ENCODE measurements around the gene LIPC.

Gene LIPC

DNA sequence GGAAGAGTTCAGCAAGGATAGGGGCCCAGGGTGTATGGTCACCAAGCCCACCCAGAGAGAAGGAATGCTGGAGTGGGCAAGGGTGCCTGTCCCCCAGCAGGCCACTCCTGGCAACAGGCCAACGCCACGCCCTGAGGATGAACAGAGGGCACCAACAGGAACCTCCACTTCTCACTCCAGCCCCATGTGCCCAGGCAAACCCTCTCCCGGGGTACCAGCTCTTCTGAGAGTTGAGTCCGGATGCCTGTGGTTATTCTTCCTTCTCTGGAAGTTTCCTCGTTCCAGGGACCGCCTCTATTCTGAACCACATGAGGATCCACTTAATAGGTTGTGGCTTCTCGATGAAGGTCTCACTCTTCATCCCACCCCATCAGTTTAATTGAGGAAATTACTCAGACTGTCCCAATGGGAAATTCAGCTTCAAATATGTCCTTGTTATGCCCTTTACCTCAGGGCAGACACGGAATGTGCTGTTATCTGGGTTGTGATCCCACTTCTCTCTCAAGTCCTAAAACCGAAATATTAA, 114.3 kb downstream of the LIPC start:
- Histone ChIP-seq H3K4me3 (no peak overlapping the region), H3K27ac (peak overlapping the region in 1 of 2 donors; percentile 43)
- TF ChIP-seq, protein P1, sequence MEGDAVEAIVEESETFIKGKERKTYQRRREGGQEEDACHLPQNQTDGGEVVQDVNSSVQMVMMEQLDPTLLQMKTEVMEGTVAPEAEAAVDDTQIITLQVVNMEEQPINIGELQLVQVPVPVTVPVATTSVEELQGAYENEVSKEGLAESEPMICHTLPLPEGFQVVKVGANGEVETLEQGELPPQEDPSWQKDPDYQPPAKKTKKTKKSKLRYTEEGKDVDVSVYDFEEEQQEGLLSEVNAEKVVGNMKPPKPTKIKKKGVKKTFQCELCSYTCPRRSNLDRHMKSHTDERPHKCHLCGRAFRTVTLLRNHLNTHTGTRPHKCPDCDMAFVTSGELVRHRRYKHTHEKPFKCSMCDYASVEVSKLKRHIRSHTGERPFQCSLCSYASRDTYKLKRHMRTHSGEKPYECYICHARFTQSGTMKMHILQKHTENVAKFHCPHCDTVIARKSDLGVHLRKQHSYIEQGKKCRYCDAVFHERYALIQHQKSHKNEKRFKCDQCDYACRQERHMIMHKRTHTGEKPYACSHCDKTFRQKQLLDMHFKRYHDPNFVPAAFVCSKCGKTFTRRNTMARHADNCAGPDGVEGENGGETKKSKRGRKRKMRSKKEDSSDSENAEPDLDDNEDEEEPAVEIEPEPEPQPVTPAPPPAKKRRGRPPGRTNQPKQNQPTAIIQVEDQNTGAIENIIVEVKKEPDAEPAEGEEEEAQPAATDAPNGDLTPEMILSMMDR (IDR thresholded peaks at IDR 0.05) = no peak
- no peak for DNase-seq (ENCODE audit: low spot score)

DNA sequence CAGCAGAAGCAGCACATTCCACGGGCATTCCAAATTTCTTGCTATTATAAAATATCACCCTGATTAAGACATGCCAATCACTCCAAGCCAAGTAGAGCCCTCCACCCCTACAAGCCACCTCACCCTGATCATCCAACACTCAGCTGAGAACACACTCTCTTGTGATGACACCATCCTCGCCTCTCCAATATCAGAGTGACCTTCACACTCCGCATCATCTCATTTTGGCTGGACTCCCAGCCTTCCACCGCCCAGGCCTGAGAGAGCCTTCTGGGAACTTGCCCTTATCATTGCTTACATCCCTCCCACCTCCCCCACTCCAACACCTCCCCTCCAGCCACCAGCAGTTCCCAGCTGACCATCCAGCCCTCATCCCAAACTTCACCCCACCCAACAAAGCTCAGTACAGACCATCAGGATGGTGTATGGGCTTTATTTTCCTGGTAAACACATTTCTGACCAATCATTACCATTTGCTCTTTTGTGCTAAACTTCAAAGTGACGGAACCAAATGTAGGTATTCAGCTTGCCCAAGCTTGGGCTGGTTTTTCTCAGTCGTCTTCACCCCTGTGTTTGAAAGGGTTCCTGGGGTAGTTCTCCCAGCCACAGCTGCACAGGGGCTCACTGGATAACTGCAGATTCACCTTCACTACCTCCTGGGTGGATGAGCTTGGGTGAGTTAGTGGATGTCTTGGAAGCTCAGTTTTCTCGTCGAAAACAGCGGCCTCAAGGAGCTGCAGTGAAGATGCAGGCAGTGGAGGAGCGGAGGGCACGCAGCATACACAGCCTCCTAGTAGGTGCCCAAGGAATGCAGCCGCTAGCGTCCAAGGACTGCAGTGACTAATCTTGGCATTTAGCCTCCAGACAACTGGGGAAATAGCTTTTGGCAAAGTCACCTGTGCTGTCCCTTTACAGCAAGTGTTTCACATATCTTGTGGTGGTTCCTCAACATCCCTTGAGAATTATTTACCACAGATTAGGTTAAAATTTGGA, 115.1 kb downstream of the LIPC start:
- TF ChIP-seq, protein P1 (IDR thresholded peaks at IDR 0.05) = no peak
- DNase-seq (ENCODE audit: low spot score) = no peak
- Histone ChIP-seq H3K4me3 (no peak overlapping the region), H3K27ac (peak overlapping the region in 1 of 2 donors; percentile 43)

DNA sequence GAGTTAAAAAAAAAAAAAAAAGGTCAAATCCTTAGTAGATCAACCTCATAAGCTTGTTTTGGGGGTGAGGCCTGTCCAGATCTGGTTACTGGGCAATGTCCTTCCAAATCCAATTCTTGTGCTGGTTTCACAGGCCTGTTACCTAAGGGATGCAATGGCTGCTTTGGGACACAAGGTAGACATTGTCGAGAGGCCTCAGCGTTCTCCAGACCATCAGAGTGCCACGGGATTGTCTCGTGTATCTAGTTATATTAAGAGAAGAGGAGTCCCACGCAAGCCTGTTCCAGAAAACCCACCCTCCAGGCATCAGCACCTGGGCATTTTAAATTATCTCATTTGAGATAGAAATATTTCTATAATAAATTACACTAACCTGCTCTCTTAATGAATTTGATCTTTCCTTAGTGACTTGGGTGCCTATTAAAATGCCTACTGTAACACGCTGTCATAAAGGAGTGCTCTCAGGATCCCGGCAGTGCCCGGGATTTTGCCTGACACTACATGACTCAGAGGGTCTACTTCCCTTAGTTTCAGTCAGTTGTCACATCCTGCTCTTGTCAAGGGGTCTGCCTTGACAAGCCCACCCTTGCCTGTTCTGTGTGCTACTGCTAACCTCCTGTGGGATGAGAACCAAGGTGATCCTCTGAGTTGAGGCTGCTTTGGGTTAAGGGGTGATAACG, 116.0 kb downstream of the LIPC start:
- TF ChIP-seq, protein P1 (IDR thresholded peaks at IDR 0.05) = no peak
- DNase-seq (ENCODE audit: low spot score) = no peak
- H3K27ac ChIP-seq = no peak overlapping the region
- H3K4me3 ChIP-seq = no peak overlapping the region

DNA sequence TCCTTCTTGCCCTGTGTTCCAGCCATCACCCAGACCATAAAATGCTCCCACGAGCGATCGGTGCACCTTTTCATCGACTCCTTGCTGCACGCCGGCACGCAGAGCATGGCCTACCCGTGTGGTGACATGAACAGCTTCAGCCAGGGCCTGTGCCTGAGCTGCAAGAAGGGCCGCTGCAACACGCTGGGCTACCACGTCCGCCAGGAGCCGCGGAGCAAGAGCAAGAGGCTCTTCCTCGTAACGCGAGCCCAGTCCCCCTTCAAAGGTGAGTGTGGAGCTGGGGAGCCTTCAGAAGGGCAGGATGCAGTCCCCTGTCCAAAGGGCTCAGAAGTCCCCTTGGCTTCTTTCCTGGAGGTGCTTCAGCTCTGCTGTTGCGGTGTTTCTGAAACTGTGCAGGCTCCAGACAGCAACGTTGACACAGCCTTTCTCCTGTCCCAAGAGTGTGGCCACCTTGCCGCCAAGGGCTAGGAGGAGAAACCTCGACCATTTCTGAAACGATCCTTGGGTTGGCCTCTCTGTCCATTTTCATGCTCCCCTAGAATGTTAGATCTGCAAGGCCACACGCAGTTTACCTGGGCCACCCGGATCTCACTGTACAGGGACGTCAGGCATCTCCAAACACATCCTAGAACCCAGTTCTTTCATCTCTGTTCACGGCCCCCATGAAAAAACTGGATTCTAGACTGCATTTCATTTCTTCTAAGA, 116.7 kb downstream of the LIPC start:
- no peak for DNase-seq (ENCODE audit: low spot score)
- no peak overlapping the region for H3K27ac ChIP-seq

DNA sequence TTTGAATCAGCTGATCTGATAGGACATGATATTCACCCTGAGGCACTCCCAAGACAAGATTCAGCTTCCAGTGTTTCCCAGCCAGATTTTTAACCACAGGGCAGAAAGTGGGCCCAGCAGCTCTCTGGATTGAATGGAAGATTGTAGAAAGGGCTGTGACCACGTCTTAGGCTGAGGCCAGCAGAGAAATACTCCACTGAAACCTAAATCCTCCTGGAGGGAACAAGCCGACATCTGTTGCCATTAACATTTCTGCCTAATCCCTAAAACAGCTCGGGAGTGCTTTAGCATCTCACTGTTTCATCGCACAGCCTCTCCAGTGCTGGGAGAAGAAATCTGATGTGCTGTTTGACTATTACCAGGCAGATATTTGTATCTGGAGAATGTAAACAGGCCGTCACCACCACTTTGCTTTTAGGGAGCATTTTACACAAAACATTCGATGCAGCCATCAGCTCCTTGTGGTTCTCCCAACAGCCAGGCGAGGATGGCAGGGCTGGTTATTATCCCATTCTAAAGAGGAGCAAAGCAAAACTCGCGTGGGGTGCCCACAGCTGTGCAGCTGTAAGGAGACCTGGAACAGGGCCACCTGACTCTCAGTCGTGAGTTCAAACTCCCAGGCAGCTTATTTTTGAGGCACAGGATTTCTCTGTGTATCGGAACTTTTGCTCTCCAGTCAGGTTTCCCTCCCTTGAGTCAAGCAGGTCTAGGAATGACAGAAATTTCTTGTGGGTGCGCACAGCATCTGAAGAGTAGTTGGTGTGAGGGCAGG, 117.4 kb downstream of the LIPC start:
- DNase-seq (ENCODE audit: low spot score) = no peak
- Histone ChIP-seq H3K27ac (no peak overlapping the region), H3K4me3 (no peak overlapping the region)
- TF ChIP-seq, protein P1 (IDR thresholded peaks at IDR 0.05) = no peak

More for the DNA sequence above, 116.7 kb downstream of the LIPC start:
- TF ChIP-seq, protein P1 (IDR thresholded peaks at IDR 0.05) = no peak
- no peak overlapping the region for H3K4me3 ChIP-seq

DNA sequence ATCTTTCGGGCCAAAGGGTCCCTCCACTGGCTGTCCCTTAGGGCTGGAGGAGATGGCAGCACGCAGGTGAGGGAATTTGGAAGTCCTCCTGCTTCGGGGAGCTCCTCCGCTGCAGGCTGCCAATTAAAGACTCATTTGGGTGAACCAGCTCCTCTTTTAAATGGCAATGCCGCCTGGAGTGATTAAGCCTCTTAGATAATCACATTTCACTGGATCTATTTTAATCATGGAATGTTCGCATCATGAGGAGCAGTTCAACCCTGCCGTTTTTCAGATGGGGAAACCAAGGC, 117.9 kb downstream of the LIPC start:
- H3K4me3 ChIP-seq = no peak overlapping the region
- DNase-seq (ENCODE audit: low spot score) = no peak
- H3K27ac ChIP-seq = no peak overlapping the region
- TF ChIP-seq, protein P1 (IDR thresholded peaks at IDR 0.05) = no peak
